Tibial artery (tissue), 4 donors: Measurements from ENCODE around the gene MAP3K20.

Experiments used
- DNase-seq, 2 donors: peaks; one replicate each; pipeline ENCODE4 v3.0.0-alpha.2; 2019
- H3K27ac ChIP-seq, 2 donors: fragments of 200-600 bp; sonication (generic) in 1 of 2; 1 replicate in 1 of 2; 2 replicates in 1 of 2; pipeline ENCODE4 v1.5.1; 2018 to 2019; ENCODE audit warnings: mild to moderate bottlenecking in 1 of 2
- H3K27me3 ChIP-seq, 2 donors: fragments of 200-600 bp; sonication (generic) in 1 of 2; one replicate each; pipeline versions ENCODE4 v1.5.1 to v1.6.0; 2016 to 2019
- H3K36me3 ChIP-seq, 3 donors: fragments of 200-600 bp; sonication (generic) in 2 of 3; one replicate each; pipeline ENCODE4 v1.5.1; 2016 to 2019; ENCODE audit warnings: mild to moderate bottlenecking in 2 of 3
- H3K4me1 ChIP-seq, 4 donors: fragments of 200-600 bp; sonication (generic) in 2 of 4; 1 replicate in 3 of 4; 2 replicates in 1 of 4; pipeline ENCODE4 v1.5.1; 2016 to 2019
- H3K4me3 ChIP-seq, 2 donors: fragments of 200-600 bp; sonication (generic) in 1 of 2; 1 replicate in 1 of 2; 2 replicates in 1 of 2; pipeline ENCODE4 v1.5.1; 2018 to 2019; ENCODE audit warnings: mild to moderate bottlenecking in 2 of 2
- H3K9me3 ChIP-seq, 3 donors: fragments of 200-600 bp; sonication (generic) in 1 of 3; one replicate each; pipeline ENCODE4 v1.5.1; 2016 to 2019
- CTCF ChIP-seq, 2 experiments: fragments of 200-600 bp in 1 of 2; fragments of 450-650 bp in 1 of 2; IDR thresholded peaks; one replicate each; pipeline ENCODE4 v1.5.1; 2017 to 2019; ENCODE audit warnings: antibody characterized with exemption in 2 of 2, mild to moderate bottlenecking in 1 of 2, moderate library complexity in 1 of 2
- intact Hi-C: fragments of 100-400 bp; cut with DNase I; formaldehyde crosslinking; loops from one replicate; pipeline ENCODE4 v1.15.0; 2023; ENCODE audit warnings: low total_unique reads

MAP3K20 gene

GRCh38 chr2:173248381-173248780, 172.7 kb downstream of the MAP3K20 start:
- Histone ChIP-seq H3K36me3 (peaks cover 0 to 28% (median 0%) of the 10 kb centered on the region in 3 donors), H3K9me3 (no peaks in the 10 kb centered on the region), H3K27ac (no peak overlapping the region), H3K4me3 (no peak overlapping the region), H3K27me3 (no peaks in the 10 kb centered on the region), H3K4me1 (no peaks in the 10 kb centered on the region)
- no peak for TF ChIP-seq CTCF (IDR thresholded peaks at IDR 0.05)
- DNase-seq: no peak
- intact Hi-C loops: no loop called here

GRCh38 chr2:173249661-173250641, 174.3 kb downstream of the MAP3K20 start:
- intact Hi-C loops: no loop called here
- no peak for TF ChIP-seq CTCF (IDR thresholded peaks at IDR 0.05)
- DNase-seq: no peak
- no peak overlapping the region for H3K27ac ChIP-seq
- H3K4me1 ChIP-seq: no peaks in the 10 kb centered on the region
- H3K36me3 ChIP-seq: peaks cover 0 to 21% (median 0%) of the 10 kb centered on the region in 3 donors
- H3K4me3 ChIP-seq: no peak overlapping the region
- H3K27me3 ChIP-seq: no peaks in the 10 kb centered on the region
- no peaks in the 10 kb centered on the region for H3K9me3 ChIP-seq

- peaks cover 0 to 14% (median 0%) of the 10 kb centered on the region in 3 donors for H3K36me3 ChIP-seq
- H3K27ac ChIP-seq: no peak overlapping the region
- no peak for TF ChIP-seq CTCF (IDR thresholded peaks at IDR 0.05)
- no peaks in the 10 kb centered on the region for H3K4me1 ChIP-seq
- H3K27me3 ChIP-seq: no peaks in the 10 kb centered on the region
- no peaks in the 10 kb centered on the region for H3K9me3 ChIP-seq
- intact Hi-C loops: no loop called here
- H3K4me3 ChIP-seq: no peak overlapping the region
- no peak for DNase-seq
Observed at GRCh38 chr2:173251225-173251624, 175.6 kb downstream of the MAP3K20 start.

GRCh38 chr2:173252581-173252980, 176.9 kb downstream of the MAP3K20 start:
- no peak overlapping the region for H3K4me3 ChIP-seq
- TF ChIP-seq CTCF (IDR thresholded peaks at IDR 0.05): no peak
- no peak overlapping the region for H3K27ac ChIP-seq
- no peak for DNase-seq
- peaks cover 0 to 17% (median 0%) of the 10 kb centered on the region in 3 donors for H3K36me3 ChIP-seq
- no peaks in the 10 kb centered on the region for H3K4me1 ChIP-seq
- no peaks in the 10 kb centered on the region for H3K9me3 ChIP-seq
- intact Hi-C loops: no loop called here
- H3K27me3 ChIP-seq: no peaks in the 10 kb centered on the region

GRCh38 chr2:173254659-173255058, 179.0 kb downstream of the MAP3K20 start:
- H3K4me1 ChIP-seq: no peaks in the 10 kb centered on the region
- TF ChIP-seq CTCF (IDR thresholded peaks at IDR 0.05): no peak
- intact Hi-C loops: no loop called here

More at GRCh38 chr2:173254659-173255058, 179.0 kb downstream of the MAP3K20 start:
- Histone ChIP-seq H3K4me3 (no peak overlapping the region), H3K9me3 (no peaks in the 10 kb centered on the region), H3K27ac (no peak overlapping the region), H3K27me3 (no peaks in the 10 kb centered on the region), H3K36me3 (peaks cover 12 to 33% (median 12%) of the 10 kb centered on the region in 3 donors)
- DNase-seq: no peak
